Right hindlimb (tissue), 1 donor: ENCODE data around the gene RUFY3.
"Not testable (repeated sequence)": the region's sequence is repeated elsewhere in the genome, so short reads cannot be mapped to it uniquely, and the experiment has no call there.

Experiments
- DNase-seq: peaks from one replicate; pipeline ENCODE4 v3.0.0-alpha.2; 2018

The RUFY3 gene

DNA sequence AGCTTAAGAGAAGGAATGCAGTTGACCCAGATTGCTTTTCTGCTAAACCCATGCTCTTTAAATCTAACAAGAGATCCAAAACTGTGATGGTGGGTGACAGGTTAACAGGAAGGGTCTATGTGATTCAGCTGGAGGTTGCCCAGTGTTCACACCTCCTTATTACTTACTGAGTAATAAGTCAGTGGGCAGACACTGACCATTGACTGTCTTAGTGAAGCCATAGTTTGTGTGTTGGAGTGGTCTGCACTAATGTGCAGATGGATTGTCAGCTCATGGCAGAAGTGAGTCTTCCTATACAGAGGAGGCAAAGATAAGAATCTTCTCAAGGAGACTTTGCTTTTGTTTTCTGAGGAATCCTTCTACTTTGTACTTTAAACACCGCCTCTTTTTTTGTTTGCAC is 15.2 kb upstream of the RUFY3 start:
- no peak for DNase-seq

DNA sequence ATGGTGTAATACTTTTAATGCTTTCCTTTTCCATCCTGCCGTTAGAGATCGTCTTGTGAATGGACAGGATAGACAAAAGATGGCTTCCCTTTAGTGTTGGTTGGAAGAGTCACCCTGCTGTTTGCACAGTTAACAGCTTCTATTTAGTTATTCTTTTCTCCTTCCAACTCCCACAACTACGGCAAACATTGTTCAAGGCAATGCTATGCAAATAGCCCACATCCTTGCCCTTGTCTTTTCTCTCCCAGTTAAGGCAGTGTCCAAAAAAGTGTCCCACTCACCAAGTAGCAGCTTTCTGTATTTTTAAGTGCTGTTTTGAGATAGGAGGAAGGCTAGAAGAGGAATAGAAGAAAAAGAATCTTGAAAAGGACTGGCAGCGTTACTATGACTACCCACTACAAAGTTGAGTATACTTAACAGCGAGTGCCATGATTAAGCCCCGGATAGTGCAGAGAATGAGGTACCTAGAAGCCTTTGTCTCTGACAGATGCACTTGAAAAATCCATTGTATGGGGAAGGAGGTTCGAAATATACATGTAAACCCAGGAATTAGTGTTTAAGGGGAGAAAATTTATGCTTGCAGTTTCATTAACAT is 12.1 kb upstream of the RUFY3 start:
- DNase-seq: no peak

DNA sequence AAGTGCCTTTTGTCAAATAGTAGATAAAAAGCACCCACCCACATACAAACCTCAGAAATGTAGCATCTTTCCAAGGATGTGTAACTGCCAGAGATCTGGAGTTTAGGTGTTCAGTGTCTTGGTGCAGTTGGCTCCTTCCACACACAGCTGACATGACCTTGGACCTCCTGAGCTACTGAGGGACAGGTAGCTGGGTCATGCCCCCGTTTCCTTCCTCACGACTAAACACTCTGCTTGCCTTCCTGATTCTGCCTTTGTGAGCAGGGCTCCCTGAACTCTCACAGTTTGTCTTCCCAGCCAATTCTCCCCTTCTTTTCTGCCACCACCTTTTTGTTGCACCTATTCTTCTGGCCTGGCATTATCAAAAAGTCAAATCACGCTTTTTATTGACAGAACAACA is 10.2 kb upstream of the RUFY3 start:
- DNase-seq: no peak

DNA sequence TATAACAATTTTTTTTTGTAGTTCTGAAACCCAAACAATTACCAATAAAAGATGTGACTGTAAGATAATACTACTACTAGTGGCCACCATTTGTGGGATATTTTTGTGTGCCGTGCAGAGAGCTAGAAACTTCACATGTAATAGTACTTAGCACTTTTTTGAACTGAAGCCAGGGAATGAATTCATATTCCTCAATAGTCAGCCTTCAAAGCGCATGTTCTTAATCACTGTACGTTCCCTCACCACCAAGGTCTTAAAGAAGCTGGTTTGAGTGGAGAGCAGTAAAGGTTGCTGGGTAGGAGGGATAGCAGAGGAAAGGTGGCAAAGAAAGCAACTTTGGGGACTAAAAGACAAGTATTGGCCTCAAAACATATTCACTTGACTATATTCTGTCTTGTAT is 9.6 kb upstream of the RUFY3 start:
- no peak for DNase-seq

DNA sequence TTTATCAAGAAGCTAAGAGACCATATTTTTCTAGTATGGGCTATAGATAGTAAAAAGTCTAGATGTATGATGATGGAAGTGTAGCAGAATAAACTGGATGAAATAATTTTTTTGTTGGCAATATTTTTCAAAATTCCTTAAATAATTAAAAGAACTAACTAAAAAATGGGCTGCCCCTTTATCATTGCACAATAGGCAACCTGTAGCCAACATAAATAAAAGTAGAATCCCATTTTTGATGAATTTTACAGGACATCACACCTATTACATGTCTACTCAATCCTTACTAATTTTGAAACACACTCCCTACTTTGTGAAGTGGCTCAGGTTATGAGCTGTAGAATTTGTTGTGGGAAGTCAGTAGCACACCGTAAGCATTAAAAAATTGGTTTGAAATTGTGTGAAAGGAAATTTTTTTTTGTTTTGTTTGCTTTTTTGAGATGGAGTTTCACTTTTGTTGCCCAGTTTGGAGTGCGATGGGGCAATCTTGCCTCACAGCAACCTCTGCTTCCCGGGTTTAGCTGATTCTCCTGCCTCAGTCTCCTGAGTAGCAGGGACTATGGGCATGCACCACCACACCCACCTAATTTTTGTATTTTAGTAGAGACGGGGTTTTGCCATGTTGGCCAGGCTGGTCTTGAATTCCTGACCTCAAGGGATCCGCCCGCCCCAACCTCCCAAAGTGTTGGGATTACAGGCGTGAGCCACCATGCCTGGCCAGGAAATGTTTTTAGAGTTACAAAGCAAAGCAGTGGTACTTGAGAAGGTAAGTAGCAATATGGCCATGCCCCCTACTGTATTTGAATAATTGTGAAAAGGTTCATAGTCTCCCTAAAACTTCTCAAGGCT is 8.9 kb upstream of the RUFY3 start:
- DNase-seq: no peak

DNA sequence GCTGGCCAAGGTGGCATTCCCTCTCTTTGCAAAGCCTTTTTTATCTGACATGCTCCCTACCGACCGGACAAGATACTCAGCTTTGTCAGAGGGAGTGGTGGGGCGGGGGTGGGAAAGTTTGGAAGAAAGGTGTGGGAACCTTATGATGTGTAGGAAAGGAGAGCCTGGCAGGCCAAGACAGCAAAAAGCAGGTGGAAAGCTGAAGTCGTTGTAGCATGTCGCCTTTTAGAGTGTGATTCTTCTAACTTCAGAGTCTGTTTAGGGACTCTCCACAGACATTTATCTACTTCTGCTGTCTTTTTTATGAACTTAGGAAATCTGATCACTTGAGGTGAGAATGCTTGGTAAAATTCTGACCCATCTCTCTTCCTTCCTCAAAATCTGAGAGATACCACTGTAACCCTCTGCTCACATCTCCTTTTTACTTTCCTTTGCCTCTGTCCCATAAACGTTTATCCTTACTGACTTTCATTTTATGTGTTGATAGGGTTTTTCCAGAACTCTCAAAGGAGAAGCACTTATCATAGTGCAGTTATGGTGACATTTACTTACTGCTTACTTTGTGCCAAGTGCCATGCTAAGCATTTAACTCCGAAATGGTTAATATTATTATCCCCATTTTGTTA is 8.2 kb upstream of the RUFY3 start:
- DNase-seq: no peak

DNA sequence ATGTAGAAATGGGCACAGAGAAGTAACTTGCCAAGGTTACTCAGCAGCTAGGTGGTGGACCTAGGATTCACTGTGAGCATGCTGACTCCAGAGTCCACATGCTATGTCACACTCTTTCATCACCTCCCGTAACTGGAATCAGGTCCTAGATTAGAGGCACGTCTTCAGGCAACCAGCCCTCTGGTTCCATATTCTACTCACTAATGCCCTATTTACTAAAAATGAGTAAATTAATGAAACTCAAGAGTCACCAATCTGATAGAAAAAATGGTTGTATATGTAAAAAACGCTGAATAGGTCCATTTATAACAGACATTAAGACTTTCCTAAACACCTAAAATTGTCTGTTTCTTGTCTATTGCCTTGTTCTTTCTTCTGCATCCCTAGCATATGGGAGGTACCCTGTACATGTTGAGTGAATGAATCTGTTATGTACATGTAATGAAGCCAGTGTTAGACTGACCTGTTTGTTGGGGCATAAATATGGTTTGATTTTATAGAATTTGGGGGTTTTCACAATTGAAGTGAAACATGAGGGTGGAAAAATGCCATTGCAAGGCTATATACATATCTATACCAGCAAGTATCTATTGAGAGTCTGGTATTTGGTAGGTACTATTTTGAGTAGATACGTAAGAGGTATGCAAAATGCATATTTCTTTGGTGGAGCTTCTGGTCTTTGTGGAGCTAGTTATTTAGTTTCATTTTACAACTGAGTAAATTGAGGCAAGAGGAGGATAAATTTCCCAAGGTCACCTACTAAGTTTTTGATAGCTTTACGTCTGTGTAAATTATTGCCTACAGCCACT is 7.5 kb upstream of the RUFY3 start:
- no peak for DNase-seq

DNA sequence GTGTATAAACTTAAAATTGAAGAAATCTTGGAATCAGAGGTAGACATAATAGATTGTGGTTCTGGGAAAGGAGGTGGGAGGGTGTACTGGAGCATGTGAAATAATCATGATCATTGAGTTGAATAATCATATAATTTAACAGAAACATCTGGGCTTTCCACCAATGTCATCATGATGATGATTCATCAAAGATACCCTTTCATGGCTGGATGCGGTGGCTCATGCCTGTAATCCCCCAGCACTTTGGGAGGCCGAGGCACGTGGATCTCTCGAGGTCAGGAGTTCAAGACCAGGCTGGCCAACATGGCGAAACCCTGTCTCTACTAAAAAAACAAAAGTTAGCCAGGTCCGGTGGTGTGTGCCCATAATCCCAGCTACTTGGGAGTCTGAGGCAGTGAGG is 6.7 kb upstream of the RUFY3 start:
- no peak for DNase-seq

DNA sequence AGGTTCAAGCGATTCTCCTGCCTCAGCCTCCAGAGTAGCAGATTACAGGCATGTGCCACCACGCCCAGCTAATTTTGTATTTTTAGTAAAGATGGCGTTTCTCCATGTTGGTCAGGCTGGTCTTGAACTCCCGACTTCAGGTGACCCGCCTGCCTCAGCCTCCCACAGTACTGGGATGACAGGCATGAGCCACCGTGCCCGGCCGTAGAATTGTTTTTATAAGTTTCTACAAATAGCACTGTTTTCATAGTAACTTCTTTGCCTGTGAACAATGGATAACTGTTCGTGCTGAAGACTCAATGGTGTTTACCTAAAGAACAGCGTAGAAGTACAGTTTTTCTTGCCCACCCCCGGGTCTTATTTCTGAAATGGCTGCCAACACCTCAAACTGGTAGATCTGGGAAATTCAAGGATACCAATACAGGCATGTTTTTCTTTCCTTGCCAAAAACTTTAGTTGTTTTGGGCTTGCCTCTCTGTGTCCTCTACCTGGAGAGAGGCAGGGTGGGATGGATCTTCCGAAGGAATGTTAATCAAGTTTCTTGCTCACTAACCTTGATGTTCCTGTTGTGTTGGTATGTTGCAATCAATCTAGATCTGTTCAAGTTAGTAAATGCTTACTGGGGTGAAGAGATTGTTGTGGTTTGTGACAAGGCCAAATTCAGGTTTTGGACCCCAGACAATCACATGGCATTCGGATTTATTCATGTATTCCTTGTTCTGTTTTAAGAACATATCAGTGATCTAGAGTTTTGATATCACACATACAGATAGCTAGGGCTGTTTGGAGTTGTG is 2.8 kb upstream of the RUFY3 start:
- no peak for DNase-seq

DNA sequence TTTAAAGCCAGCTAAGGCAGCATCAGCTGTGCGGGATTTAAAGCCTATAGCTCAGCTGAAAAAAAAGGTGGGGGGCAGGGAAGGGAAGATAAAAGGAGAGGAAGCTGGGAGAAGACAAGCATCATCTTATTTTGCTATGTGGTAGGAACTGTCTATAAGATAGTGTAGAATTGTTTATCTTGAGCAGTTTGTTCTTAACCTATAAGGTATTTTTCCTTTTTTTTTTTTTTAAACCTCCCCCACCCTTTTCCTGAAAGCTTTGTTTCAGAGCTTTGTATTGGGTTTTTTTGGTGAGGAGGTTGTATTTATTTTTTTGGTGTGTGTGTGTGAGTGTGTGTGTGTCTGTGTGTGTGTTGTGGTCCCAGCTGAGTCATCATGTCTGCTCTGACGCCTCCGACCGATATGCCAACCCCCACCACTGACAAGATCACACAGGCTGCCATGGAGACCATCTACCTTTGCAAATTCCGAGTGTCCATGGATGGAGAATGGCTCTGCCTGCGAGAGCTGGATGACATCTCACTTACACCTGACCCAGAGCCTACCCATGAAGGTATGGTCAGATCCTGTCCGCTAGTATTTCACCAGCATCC is 531 bp downstream of the RUFY3 start:
- no peak for DNase-seq

DNA sequence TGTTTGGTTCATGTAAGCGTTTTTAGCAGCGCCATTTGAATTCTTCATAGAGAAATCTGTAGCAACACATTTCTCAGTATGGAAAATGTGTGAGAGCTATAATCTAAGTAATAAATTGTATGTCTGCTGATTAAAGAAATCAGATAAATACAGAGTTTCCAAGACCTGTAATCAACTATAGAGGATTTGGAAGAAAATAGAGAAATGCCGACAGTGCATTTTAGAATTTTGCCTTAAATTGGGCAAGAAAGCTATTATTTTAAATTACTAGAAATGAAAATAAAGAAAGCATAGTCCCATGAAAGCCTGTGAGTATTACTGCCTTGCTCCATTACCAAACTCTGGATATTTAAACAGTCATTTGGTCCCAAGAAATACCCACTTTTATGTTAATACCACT is 2.7 kb downstream of the RUFY3 start:
- no peak for DNase-seq

DNA sequence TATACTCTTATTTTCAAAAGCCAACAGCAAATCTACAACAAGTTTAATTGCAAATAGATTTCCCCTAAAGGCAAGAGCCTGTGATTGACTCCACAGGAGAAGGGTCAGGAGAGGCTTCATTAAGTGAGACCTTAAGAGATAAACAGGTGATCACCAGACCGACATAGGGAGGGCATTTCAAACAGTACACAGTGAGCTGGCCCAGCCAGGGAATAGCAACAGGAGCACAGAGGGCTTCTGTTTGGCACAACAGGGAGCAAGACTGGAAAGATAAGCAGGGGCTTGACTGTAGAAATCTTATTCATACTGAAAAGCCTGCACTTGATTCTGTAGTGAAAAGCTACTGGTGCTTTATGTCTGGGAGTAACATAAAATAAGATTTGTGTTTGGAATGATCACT is 3.9 kb downstream of the RUFY3 start:
- DNase-seq: no peak

DNA sequence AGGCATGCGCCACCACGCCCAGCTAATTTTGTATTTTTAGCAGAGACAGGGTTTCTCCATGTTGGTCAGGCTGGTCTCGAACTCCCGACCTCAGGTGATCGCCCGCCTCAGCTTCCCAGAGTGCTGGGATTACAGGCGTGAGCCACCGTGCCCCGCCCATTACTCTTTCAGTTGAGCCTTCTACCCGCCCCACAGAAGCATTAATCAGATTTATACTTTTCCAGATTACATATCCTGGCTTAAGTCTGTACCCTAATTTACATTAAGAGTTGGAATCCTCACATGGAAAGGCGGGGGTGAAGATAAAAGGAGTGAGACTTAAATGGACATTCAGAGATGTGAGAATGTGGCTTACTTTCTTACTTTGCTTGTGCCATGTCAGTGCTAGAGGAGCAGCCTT is 4.8 kb downstream of the RUFY3 start:
- not testable (repeated sequence) for DNase-seq

DNA sequence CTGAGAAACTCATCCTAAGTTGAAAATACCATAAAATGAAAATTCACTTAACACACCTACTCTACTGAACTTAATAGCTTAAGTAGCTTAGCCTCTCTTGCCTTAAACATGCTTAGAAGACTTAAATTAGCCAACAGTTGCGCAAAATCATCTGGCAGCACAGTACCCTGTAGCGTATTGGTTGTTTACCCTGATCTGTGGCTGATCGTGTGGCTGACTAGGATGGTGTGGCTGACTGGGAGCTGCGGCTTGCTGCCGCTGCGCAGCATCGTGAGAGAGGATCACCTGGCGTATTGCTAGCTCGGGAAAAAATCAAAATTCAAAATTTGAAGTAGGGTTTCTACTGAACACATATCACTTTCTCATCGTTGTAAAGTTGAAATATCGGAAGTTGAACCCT is 6.3 kb downstream of the RUFY3 start:
- DNase-seq: no peak

DNA sequence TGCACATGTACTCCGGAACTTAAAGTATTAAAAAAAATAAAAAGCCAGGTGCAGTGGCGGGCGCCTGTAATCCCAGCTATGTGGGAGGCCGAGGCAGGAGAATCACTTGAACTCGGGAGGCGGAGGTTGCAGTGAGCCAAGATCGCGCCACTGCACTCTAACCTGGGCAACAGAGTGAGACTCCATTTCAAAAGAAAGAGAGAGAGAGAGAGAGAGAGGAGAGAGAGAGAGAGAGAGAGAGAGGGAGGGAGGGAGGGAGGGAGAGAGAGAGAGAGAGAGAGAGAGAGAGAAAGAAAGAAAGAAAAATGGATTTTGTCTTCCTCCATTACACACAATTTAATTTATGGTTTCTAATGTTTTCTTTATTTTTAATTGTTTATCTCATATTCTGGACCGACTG is 11.1 kb downstream of the RUFY3 start:
- not testable (repeated sequence) for DNase-seq

DNA sequence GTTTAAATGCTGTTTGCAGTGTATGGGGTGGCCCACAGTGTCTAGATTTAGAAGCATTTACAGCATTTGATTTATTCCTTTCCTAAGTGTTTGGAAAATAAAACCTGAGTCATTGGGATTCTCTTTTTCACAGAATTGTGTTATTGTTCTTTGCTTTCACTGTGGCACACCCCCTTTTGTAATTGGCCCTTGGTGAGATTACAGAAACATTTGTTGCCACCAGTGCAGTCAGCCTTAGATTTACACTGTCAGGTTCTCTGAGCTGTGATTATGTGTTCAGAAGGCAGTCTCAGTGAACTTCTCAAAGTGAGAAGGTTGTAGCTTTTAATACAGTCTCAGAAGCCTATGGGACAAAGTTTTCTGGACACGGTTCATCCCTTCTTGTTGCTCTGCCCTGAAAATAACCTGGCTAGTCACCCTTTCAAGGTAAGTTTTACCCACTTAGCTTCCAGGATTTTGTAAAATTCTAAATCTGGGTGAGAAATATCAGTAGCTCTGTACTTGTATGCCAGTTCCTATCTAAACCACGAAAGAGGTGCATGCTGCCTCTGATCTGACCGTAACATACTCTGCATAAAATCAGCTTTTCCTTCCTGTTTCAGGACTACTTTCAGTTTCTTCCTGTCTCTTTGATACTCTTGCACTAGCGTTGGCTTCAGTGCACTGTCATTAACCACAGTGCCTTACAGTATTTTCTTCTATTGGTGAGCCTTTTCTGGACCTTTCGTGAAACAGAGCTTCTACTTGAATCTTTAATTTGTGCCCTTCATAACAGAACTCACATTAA is 12.6 kb downstream of the RUFY3 start:
- DNase-seq: no peak

DNA sequence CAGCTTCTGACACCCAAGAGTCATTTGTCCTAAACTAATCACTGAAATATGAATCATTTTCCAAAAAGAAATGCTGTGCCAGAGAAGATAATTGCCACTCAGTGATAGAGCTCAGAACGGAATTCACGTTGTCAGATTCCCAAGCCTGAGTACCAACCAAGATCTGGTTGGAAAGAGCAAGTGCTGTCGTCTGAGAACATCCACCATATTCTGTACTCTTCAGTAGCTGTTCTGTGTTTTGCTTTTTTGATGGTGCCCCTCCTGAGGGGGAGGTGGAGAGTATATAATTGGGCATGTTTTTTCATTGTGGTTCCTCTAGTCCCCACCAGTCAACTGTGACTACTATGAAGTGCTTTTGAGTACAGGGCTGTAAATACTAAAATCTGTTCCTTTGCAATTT is 13.2 kb downstream of the RUFY3 start:
- no peak for DNase-seq

DNA sequence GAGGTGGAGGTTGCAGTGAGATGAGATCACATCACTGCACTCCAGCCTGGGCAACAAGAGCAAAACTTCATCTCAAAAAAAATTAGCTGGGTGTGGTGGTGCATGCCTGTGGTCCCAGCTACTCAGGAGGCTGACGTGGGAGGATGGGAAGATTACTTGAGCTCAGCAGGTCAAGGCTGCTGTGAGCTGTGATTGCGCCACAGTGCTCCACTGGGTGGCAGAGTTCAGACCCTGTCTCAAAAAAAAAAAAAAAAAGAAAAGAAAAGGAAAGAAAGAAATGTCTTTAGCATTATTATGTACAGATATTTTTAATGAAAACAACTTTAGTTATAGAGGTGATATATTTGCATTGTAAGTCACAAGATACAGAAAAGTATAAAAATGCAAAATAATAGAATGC is 14.2 kb downstream of the RUFY3 start:
- DNase-seq: not testable (repeated sequence)

DNA sequence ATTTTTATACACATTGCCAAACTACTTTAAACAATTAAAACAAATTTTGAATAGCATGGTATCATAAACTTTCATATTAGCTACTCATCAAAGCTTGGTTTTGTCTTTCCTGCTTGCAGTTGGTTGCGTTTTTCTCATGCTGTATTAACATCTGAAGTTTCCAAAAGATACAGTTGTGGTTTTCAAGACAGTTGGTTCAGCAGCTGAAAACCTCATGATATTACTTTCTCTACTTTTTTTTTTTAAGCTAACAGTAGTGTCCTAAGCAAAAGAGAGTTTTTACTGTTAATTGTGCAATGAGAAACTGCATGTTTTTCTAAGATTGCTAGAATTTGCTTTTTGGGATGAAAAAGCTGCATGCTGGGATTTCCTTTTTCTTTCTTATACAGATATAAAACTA is 15.2 kb downstream of the RUFY3 start:
- no peak for DNase-seq

DNA sequence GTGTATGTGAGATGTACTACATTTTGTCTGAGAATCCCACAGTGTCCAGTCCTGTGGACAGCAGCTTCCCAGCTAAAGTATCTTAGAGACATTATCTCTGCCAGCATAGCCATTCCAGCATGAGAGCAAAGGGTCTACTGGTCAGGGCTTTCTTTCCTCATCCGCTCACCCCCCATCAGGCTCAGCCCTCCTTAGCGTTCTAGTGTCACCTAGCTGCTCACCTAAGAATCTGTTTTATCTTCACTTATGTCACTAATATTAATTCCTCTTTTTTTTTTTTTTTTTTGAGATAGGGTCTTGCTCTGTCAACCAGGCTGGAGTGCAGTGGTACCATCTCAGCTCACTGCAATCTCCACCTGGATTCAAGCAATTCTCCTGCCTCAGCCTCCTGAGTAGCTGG is 15.6 kb downstream of the RUFY3 start:
- no peak for DNase-seq
